Measurements from ENCODE around the gene MYH9. TPM values are rescaled to one million over a fixed set of nuclear protein-coding genes. Genes with fewer than 3 reads are reported as not detected.
A peak's percentile ranks its signal among the peaks of the same experiment; 100 is the strongest.

The MYH9 gene
- total RNA-seq, 2 experiments from 2014 or later, result 901 to 925 TPM

- H3K4me3 Mint-ChIP-seq, result peak overlapping the region; percentile 63
- DNase-seq (no peak), ATAC-seq (ENCODE audit: poor library complexity) (peak; percentile 15)
- CTCF ChIA-PET, result interaction anchor here (1.0 to 2.0 kb wide), 3 partner anchors 38 to 131 kb away, joined by 3 to 8 read pairs (median 6); no protein-coding TSS in a partner anchor
- TF ChIP-seq CTCF (IDR thresholded peaks at IDR 0.05), result no peak
- peaks cover 90% of the 10 kb centered on the region for H3K4me1 Mint-ChIP-seq (ENCODE audit: low read depth)
- POLR2A ChIA-PET, result interaction anchor here (1.1 to 49.5 kb wide), 3 partner anchors 29 to 116 kb away, joined by 4 to 1847 read pairs (median 5); partner anchors contain the start of gene MYH9
- H3K9me3 ChIP-seq (ENCODE audit: control insufficient read depth in 1 of 2, insufficient read depth in 1 of 2, low read length in 2 of 2), result no peaks in the 10 kb centered on the region
- H3K27me3 Mint-ChIP-seq, result no peaks in the 10 kb centered on the region
- peaks cover 98% of the 10 kb centered on the region for H3K36me3 ChIP-seq (ENCODE audit: insufficient read depth, low read length)
- H3K4me3 ChIP-seq (ENCODE audit: low read length), result no peak overlapping the region
- peak overlapping the region; percentile 93 for H3K27ac Mint-ChIP-seq
- peaks cover 96% of the 10 kb centered on the region for H3K36me3 Mint-ChIP-seq (ENCODE audit: low read depth)
- H3K9me3 Mint-ChIP-seq, result no peaks in the 10 kb centered on the region
- no peaks in the 10 kb centered on the region for H3K27me3 ChIP-seq (ENCODE audit: control insufficient read depth in 1 of 2, insufficient read depth in 2 of 2, low read length in 2 of 2)
- intact Hi-C loops (cut with DNase I, micrococcal nuclease), result loop anchor here (5.0 kb wide), 2 partner anchors 37 to 38 kb away; no protein-coding TSS in a partner anchor
- H3K4me1 ChIP-seq (ENCODE audit: insufficient read depth, low read length), result peaks cover 100% of the 10 kb centered on the region
- peak overlapping the region; percentile 43 to 53 for H3K27ac ChIP-seq (ENCODE audit: low read depth in 1 of 2, low read length in 2 of 2)
These were observed 48.3 kb downstream of the MYH9 start for GRCh38 chr22:36339171-36340065.

DNA sequence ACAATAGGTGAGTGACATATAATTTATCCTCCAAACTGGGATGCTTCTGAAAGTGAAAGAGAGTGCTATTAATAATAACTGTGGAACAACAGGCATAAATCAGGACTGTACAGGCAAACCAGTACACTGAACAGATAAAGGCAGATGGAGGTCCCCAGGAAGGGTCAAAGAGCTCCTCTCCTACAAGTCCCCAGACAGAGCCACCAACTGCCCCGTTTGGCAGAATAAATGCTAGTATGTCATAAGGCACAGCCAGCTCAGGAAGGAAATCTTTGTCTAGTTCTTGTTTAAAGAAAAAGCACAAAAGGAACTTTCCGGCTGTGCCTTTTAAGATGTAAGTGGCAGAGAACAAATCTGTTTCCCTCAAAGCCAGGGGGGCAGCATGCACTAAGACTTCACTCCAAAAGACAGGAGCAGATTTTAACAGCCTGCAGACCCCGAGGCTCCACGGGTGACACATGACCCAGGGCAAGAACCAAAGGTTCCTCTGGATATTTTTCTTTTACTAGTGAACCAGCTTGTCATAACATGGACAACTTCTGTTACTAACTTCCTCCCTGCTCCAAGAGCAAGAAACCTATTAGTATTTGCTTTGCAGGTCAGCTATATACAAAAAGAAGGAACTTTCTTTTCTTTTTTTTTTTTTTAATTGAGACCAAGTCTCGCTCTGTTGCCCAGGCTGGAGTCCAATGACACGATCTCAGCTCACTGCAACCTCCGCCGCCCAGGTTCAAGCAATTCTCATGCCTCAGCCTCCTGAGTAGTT lies 50.2 kb downstream of the MYH9 start:
- peak in 4 of 14 experiments; percentile 32 to 52 (median 47) for DNase-seq

More for the DNA sequence above, 50.2 kb downstream of the MYH9 start:
- Histone ChIP-seq H3K36me3 (ENCODE audit: insufficient read depth, low read length) (peaks cover 97% of the 10 kb centered on the region), H3K4me3 (ENCODE audit: low read length) (no peak overlapping the region), H3K27me3 (ENCODE audit: control insufficient read depth in 1 of 2, insufficient read depth in 2 of 2, low read length in 2 of 2) (no peaks in the 10 kb centered on the region), H3K4me1 (ENCODE audit: insufficient read depth, low read length) (peaks cover 100% of the 10 kb centered on the region), H3K27ac (ENCODE audit: low read depth in 1 of 2, low read length in 2 of 2) (peak overlapping the region; percentile 87 to 92), H3K9me3 (ENCODE audit: control insufficient read depth in 1 of 2, insufficient read depth in 1 of 2, low read length in 2 of 2) (no peaks in the 10 kb centered on the region)
- no peaks in the 10 kb centered on the region for H3K27me3 Mint-ChIP-seq
- H3K4me3 Mint-ChIP-seq, result peak overlapping the region; percentile 68
- no peak for TF ChIP-seq CTCF (IDR thresholded peaks at IDR 0.05)
- peaks cover 91% of the 10 kb centered on the region for H3K4me1 Mint-ChIP-seq (ENCODE audit: low read depth)
- intact Hi-C loops (cut with DNase I, micrococcal nuclease), result loop anchor here (1.0 to 5.0 kb wide), 3 partner anchors 35 to 48 kb away; no protein-coding TSS in a partner anchor
- H3K27ac Mint-ChIP-seq, result peak overlapping the region; percentile 93
- POLR2A ChIA-PET, result interaction anchor here (0.6 to 49.5 kb wide), 7 partner anchors 9 to 439 kb away, joined by 3 to 1847 read pairs (median 4); partner anchors contain the start of gene MYH9
- CTCF ChIA-PET, result interaction anchor here (0.8 to 1.8 kb wide), 8 partner anchors 9 to 149 kb away, joined by 3 to 7 read pairs (median 4); no protein-coding TSS in a partner anchor
- H3K9me3 Mint-ChIP-seq, result no peaks in the 10 kb centered on the region
- H3K36me3 Mint-ChIP-seq (ENCODE audit: low read depth), result peaks cover 96% of the 10 kb centered on the region
- no peak for ATAC-seq (ENCODE audit: poor library complexity)
